Spleen (tissue), 11 donors: ENCODE results near the gene SLC22A4. TPM values are rescaled to one million over a fixed set of nuclear protein-coding genes. Genes with fewer than 3 reads are reported as not detected.

ENCODE experiments used
- DNase-seq: peaks from one replicate; pipeline ENCODE4 v3.0.0-alpha.2; 2020
- H3K27ac ChIP-seq, 8 donors: fragments of 200-600 bp; sonication (generic) in 7 of 8; 1 replicate in 4 of 8; 2 replicates in 4 of 8; pipeline versions ENCODE4 v1.5.0 to v1.8.0; 2016 to 2021; ENCODE audit warnings: inconsistent platforms in 4 of 8, mild to moderate bottlenecking in 4 of 8, moderate library complexity in 1 of 8
- H3K27me3 ChIP-seq, 7 donors: fragments of 200-600 bp; sonication (generic) in 6 of 7; replicated peaks in 1 of 7; 1 replicate in 4 of 7; 2 replicates in 3 of 7; pipeline versions ENCODE4 v1.5.0 to v1.8.0; 2016 to 2021; ENCODE audit warnings: inconsistent platforms in 3 of 7, mild to moderate bottlenecking in 1 of 7
- H3K36me3 ChIP-seq, 6 donors: fragments of 200-600 bp; sonication (generic) in 5 of 6; 1 replicate in 4 of 6; 2 replicates in 2 of 6; pipeline versions ENCODE4 v1.5.0 to v1.8.0; 2016 to 2021; ENCODE audit warnings: inconsistent platforms in 2 of 6
- H3K4me1 ChIP-seq, 6 donors: fragments of 200-600 bp; sonication (generic) in 5 of 6; 1 replicate in 3 of 6; 2 replicates in 3 of 6; pipeline versions ENCODE4 v1.5.0 to v1.8.0; 2016 to 2021; ENCODE audit warnings: inconsistent platforms in 3 of 6
- H3K4me3 ChIP-seq, 8 donors: fragments of 200-600 bp; sonication (generic) in 7 of 8; 1 replicate in 4 of 8; 2 replicates in 4 of 8; pipeline versions ENCODE4 v1.5.0 to v1.8.0; 2016 to 2021; ENCODE audit warnings: inconsistent platforms in 4 of 8, mild to moderate bottlenecking in 4 of 8, moderate library complexity in 2 of 8
- H3K9me3 ChIP-seq, 8 donors: fragments of 200-600 bp; sonication (generic) in 7 of 8; 1 replicate in 4 of 8; 2 replicates in 4 of 8; pipeline versions ENCODE4 v1.5.0 to v1.8.0; 2016 to 2021; ENCODE audit warnings: inconsistent platforms in 4 of 8
- POLR2A ChIP-seq, 3 donors: fragments of 450-650 bp; IDR thresholded peaks; one replicate each; pipeline ENCODE4 v1.5.1; 2017; ENCODE audit warnings: antibody characterized with exemption in 3 of 3, mild to moderate bottlenecking in 1 of 3
- POLR2AphosphoS5 ChIP-seq, 3 donors: sonication (generic); formaldehyde crosslinking; IDR thresholded peaks; one replicate each; pipeline ENCODE4 v1.5.1; 2017; ENCODE audit warnings: antibody characterized with exemption in 3 of 3
- WGBS, 5 donors: extraction: QIAGEN DNeasy Blood & Tissue Kit in 3 of 5; methylation state at CpG; one replicate each; pipeline versions ENCODE4 v1.1.5 to v1.1.7; 2013 to 2018; 5-methylcytosine and 5-hydroxymethylcytosine counted together
- intact Hi-C: fragments of 100-400 bp; cut with DNase I; formaldehyde crosslinking; loops from one replicate; pipeline ENCODE4 v1.15.0; 2023; ENCODE audit warnings: low total_unique reads
- polyA plus RNA-seq, 3 donors: library from polyadenylated mRNA; stranded (reverse); fragments of 200-250 nt; gene quantifications; one replicate each; pipeline ENCODE4 v1.2.1, GENCODE V29; 2013
- total RNA-seq, 7 donors: library from RNA; depleted of rRNA in 3 of 7; stranded (reverse); fragments of >200 nt in 3 of 7; fragmentation: NEBNext Ultra II Directional in 4 of 7; extraction: Animal tissue kit (Norgen Biotek cat#: 25700) in 4 of 7; gene quantifications; one replicate each; pipeline versions ENCODE4 v1.1.0 to v1.2.1, GENCODE V29; 2016 to 2021
- TF ChIP-seq, protein P1 (sequence below), 11 experiments: fragments of 200-600 bp in 7 of 11; fragments of 450-650 bp in 4 of 11; sonication (generic) in 4 of 11; IDR thresholded peaks in 8 of 11; conservative IDR thresholded peaks in 3 of 11; 1 replicate in 7 of 11; 2 replicates in 4 of 11; pipeline versions ENCODE4 v1.4.0 to v1.8.0; 2016 to 2021; ENCODE audit warnings: antibody characterized with exemption in 11 of 11, inconsistent platforms in 4 of 11, mild to moderate bottlenecking in 1 of 11
- donor health status: healthy with polysubstance abuse.
- donor health status: DM: no; HTN: no; CAD: no; lungs with moderate emphysema.
- donor health status: DM: no; HTN: no; CAD: no.
- donor health status: Bipolar disorder and iron deficiency.
- donor health status: healthy.
- donor health status: DM: no; HTN: no; CAD: no.
- donor health status: DM: yes; HTN: yes; CAD: no.

Gene SLC22A4
- total and polyA plus RNA-seq, 10 donors = 0.47 to 25.1 (median 8.5) TPM

DNA sequence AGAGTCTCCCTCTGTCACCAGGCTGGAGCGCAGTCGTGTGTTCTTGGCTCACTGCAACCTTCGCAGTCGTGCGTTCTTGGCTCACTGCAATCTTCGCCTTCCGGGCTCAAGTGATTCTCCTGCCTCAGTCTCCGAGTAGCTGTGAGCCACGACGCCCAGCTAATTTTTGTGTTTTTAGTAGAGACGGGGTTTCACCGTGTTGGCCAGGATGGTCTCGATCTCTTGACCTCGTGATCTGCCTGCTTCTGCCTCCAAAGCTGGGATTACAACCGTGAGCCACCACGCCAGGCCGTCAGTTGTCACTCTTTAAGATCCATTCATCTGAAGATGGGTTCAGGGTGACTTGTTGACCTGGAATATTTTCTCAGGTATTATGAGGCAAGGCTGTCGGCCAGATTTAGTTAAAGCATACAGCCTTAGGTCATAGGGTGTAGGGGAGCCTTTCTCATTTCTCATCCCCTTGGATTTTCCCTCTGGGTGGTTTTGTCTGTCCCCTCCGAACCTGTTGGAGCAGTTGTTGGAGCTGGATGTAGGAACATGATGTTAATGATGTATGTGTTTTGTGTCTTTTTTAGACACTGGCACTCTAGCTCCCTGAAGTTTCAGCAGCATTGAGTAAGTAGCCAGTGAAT lies 76.9 kb downstream of the SLC22A4 start:
- H3K27me3 ChIP-seq = no peaks in the 10 kb centered on the region
- no peak overlapping the region for H3K4me3 ChIP-seq
- H3K4me1 ChIP-seq = peaks cover 6 to 43% (median 30%) of the 10 kb centered on the region in 6 donors
- H3K36me3 ChIP-seq = peaks cover 0 to 3% (median 0%) of the 10 kb centered on the region in 6 donors
- TF ChIP-seq POLR2A (IDR thresholded peaks at IDR 0.05) (no peak), POLR2AphosphoS5 (IDR thresholded peaks at IDR 0.05) (no peak)
- TF ChIP-seq, protein P1, sequence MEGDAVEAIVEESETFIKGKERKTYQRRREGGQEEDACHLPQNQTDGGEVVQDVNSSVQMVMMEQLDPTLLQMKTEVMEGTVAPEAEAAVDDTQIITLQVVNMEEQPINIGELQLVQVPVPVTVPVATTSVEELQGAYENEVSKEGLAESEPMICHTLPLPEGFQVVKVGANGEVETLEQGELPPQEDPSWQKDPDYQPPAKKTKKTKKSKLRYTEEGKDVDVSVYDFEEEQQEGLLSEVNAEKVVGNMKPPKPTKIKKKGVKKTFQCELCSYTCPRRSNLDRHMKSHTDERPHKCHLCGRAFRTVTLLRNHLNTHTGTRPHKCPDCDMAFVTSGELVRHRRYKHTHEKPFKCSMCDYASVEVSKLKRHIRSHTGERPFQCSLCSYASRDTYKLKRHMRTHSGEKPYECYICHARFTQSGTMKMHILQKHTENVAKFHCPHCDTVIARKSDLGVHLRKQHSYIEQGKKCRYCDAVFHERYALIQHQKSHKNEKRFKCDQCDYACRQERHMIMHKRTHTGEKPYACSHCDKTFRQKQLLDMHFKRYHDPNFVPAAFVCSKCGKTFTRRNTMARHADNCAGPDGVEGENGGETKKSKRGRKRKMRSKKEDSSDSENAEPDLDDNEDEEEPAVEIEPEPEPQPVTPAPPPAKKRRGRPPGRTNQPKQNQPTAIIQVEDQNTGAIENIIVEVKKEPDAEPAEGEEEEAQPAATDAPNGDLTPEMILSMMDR (IDR thresholded peaks at IDR 0.05 in 8 of 11, conservative IDR thresholded peaks at IDR 0.05 in 3 of 11) = no peak
- WGBS, 5 donors = 90 to 95% (median 93%) methylated on average over 19 of the region's 19 CpGs
- no peak for DNase-seq
- H3K27ac ChIP-seq = no peak overlapping the region
- intact Hi-C loops = no loop called here
- H3K9me3 ChIP-seq = no peaks in the 10 kb centered on the region

DNA sequence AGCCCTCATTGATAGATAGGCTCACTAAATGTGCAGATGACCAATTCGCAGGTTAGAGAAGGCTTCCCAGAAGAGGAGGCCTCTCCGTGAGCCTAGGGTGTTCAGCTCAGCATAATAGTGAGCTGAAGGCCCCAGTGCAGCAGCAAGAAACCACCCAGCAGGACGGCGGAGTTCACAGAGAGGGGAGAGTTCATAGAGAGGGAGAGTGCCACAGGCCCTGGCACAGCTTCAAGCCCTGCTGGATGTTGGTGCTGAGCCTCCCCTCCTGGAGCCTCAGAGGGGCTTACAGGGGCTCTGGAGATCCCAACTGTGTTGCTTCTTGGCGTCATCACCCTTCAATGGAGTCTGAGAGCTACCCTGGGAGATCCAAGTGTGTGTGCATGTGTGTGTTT lies 77.4 kb downstream of the SLC22A4 start:
- DNase-seq = no peak
- Histone ChIP-seq H3K4me3 (no peak overlapping the region), H3K9me3 (no peaks in the 10 kb centered on the region), H3K27ac (no peak overlapping the region), H3K27me3 (no peaks in the 10 kb centered on the region), H3K4me1 (peaks cover 6 to 43% (median 30%) of the 10 kb centered on the region in 6 donors), H3K36me3 (no peaks in the 10 kb centered on the region)
- 80 to 94% (median 90%) methylated on average over 5 of the region's 5 CpGs for WGBS, 5 donors
- TF ChIP-seq, protein P1 (IDR thresholded peaks at IDR 0.05 in 8 of 11, conservative IDR thresholded peaks at IDR 0.05 in 3 of 11) = no peak
- TF ChIP-seq POLR2AphosphoS5 (IDR thresholded peaks at IDR 0.05) = no peak
- no peak for TF ChIP-seq POLR2A (IDR thresholded peaks at IDR 0.05)
- intact Hi-C loops = no loop called here

DNA sequence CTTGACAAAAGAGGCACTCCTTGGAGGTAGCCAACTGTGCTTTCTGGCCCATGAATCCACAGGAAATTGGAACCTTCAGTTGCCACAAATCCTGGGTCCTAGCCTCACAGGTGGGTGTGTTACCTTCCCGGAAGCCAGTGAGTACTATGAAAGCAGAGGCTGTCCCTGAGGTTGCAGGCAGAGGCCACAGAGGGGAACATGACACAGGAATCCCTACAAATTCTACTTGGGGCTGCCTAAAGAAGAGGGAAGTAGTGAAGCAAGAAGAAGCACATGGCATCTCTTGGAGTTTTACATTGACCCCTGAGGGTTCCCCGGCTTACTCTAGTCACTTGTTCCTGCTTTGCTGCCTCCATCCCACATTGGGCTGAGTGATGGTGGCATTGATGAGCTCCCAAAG lies 77.9 kb downstream of the SLC22A4 start:
- intact Hi-C loops = no loop called here
- WGBS, 5 donors = 56 to 78% (median 70%) methylated on average over 2 of the region's 2 CpGs
- no peak overlapping the region for H3K4me3 ChIP-seq
- H3K27me3 ChIP-seq = no peaks in the 10 kb centered on the region
- TF ChIP-seq POLR2AphosphoS5 (IDR thresholded peaks at IDR 0.05) = no peak
- TF ChIP-seq, protein P1 (IDR thresholded peaks at IDR 0.05 in 8 of 11, conservative IDR thresholded peaks at IDR 0.05 in 3 of 11) = no peak
- no peak for TF ChIP-seq POLR2A (IDR thresholded peaks at IDR 0.05)
- DNase-seq = no peak
- no peaks in the 10 kb centered on the region for H3K9me3 ChIP-seq
- H3K36me3 ChIP-seq = no peaks in the 10 kb centered on the region
- no peak overlapping the region for H3K27ac ChIP-seq
- peaks cover 6 to 43% (median 30%) of the 10 kb centered on the region in 6 donors for H3K4me1 ChIP-seq

DNA sequence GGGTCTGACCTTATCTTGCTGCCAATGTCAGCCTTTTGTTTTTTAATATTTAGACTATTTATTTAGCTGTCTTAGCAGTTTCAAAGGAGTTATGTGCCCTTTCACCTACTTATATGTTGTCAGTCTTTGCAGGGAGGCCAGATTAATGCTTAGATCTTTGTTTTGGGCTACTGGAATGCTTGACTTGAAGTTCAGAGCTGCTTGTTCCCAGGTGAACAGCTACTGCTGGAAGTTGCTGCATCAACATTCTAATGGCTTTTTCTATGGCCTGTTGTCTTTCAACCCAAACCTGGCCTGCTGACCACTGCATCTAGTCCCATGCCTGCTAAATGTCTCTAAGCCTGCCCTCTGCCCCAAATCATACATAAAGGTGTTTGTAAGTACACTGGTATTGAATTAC lies 78.3 kb downstream of the SLC22A4 start:
- Histone ChIP-seq H3K9me3 (no peaks in the 10 kb centered on the region), H3K36me3 (no peaks in the 10 kb centered on the region), H3K4me1 (peaks cover 6 to 43% (median 30%) of the 10 kb centered on the region in 6 donors), H3K27ac (no peak overlapping the region), H3K27me3 (no peaks in the 10 kb centered on the region), H3K4me3 (no peak overlapping the region)
- no peak for DNase-seq
- intact Hi-C loops = no loop called here
- TF ChIP-seq, protein P1 (IDR thresholded peaks at IDR 0.05 in 8 of 11, conservative IDR thresholded peaks at IDR 0.05 in 3 of 11) = no peak
- no peak for TF ChIP-seq POLR2A (IDR thresholded peaks at IDR 0.05)
- TF ChIP-seq POLR2AphosphoS5 (IDR thresholded peaks at IDR 0.05) = no peak
